Liver (tissue), 9 donors: Measurements from ENCODE around the gene DNAI2. TPM values are rescaled to one million over a fixed set of nuclear protein-coding genes. Genes with fewer than 3 reads are reported as not detected.

ENCODE experiments used
- DNase-seq: peaks from one replicate; pipeline ENCODE4 v3.0.0-alpha.2; 2017; ENCODE audit warnings: low spot score
- H3K27ac ChIP-seq, 2 donors: one replicate each; pipeline ENCODE4 v1.7.0; 2013; ENCODE audit warnings: inconsistent platforms in 2 of 2, low read length in 2 of 2, control low read depth in 1 of 2, low read depth in 1 of 2, mild to moderate bottlenecking in 1 of 2
- H3K27me3 ChIP-seq, 4 donors: one replicate each; pipeline versions ENCODE4 v1.6.1 to v1.7.0; 2013; ENCODE audit warnings: low read length in 3 of 4, inconsistent platforms in 1 of 4, mild to moderate bottlenecking in 1 of 4, moderate library complexity in 1 of 4; ENCODE audit not compliant: control insufficient read depth in 4 of 4, insufficient read depth in 4 of 4
- H3K36me3 ChIP-seq, 4 donors: one replicate each; pipeline versions ENCODE4 v1.6.1 to v1.7.0; 2013; ENCODE audit warnings: low read length in 3 of 4, mild to moderate bottlenecking in 3 of 4, low read depth in 1 of 4, moderate library complexity in 1 of 4; ENCODE audit not compliant: control insufficient read depth in 4 of 4, insufficient read depth in 3 of 4
- H3K4me1 ChIP-seq, 4 donors: one replicate each; pipeline versions ENCODE4 v1.6.1 to v1.7.0; 2013; ENCODE audit warnings: low read length in 3 of 4, mild to moderate bottlenecking in 3 of 4, moderate library complexity in 1 of 4; ENCODE audit not compliant: control insufficient read depth in 4 of 4, insufficient read depth in 4 of 4
- H3K4me3 ChIP-seq, 3 donors: one replicate each; pipeline versions ENCODE4 v1.6.1 to v1.7.0; 2013; ENCODE audit warnings: low read length in 3 of 3, control low read depth in 1 of 3, low read depth in 1 of 3, mild to moderate bottlenecking in 1 of 3
- H3K9ac ChIP-seq, 2 donors: one replicate each; pipeline ENCODE4 v1.7.0; 2013; ENCODE audit warnings: low read length in 2 of 2, mild to moderate bottlenecking in 2 of 2, moderate library complexity in 2 of 2, control low read depth in 1 of 2, low read depth in 1 of 2
- H3K9me3 ChIP-seq, 4 donors: one replicate each; pipeline versions ENCODE4 v1.6.1 to v1.7.0; 2013; ENCODE audit warnings: low read length in 3 of 4; ENCODE audit not compliant: control insufficient read depth in 4 of 4
- ATF3 ChIP-seq: IDR thresholded peaks from 2 replicates; pipeline ENCODE4 v1.6.1; 2016; ENCODE audit warnings: antibody characterized with exemption
- FOXA2 ChIP-seq: IDR thresholded peaks from 2 replicates; pipeline ENCODE4 v1.6.1; 2016; ENCODE audit warnings: antibody characterized with exemption
- GABPA ChIP-seq, 2 donors: IDR thresholded peaks in 1 of 2; conservative IDR thresholded peaks in 1 of 2; 2 replicates each; pipeline ENCODE4 v1.6.1; 2016; ENCODE audit warnings: antibody characterized with exemption in 2 of 2, mild to moderate bottlenecking in 1 of 2, moderate library complexity in 1 of 2
- HNF4A ChIP-seq, 2 donors: conservative IDR thresholded peaks; 2 replicates each; pipeline ENCODE4 v1.6.1; 2016; ENCODE audit warnings: antibody characterized with exemption in 2 of 2, mild to moderate bottlenecking in 2 of 2
- HNF4G ChIP-seq: IDR thresholded peaks from 2 replicates; pipeline ENCODE4 v1.6.1; 2016; ENCODE audit warnings: antibody characterized with exemption
- NR2F2 ChIP-seq: IDR thresholded peaks from 2 replicates; pipeline ENCODE4 v1.6.1; 2016; ENCODE audit warnings: antibody characterized with exemption
- RAD21 ChIP-seq, 2 donors: IDR thresholded peaks; 2 replicates each; pipeline ENCODE4 v1.6.1; 2016; ENCODE audit warnings: antibody characterized with exemption in 2 of 2, mild to moderate bottlenecking in 2 of 2
- REST ChIP-seq: IDR thresholded peaks from 2 replicates; pipeline ENCODE4 v1.6.1; 2016; ENCODE audit warnings: antibody characterized with exemption, mild to moderate bottlenecking
- RXRA ChIP-seq, 2 donors: IDR thresholded peaks; 2 replicates each; pipeline ENCODE4 v1.6.1; 2017 to 2018; ENCODE audit warnings: antibody characterized with exemption in 2 of 2, mild to moderate bottlenecking in 1 of 2
- TAF1 ChIP-seq: conservative IDR thresholded peaks from 2 replicates; pipeline ENCODE4 v1.6.1; 2016; ENCODE audit warnings: antibody characterized with exemption, mild to moderate bottlenecking
- ZBTB33 ChIP-seq: IDR thresholded peaks from 2 replicates; pipeline ENCODE4 v1.6.1; 2016; ENCODE audit warnings: antibody characterized with exemption
- WGBS: extraction: QIAGEN DNeasy Blood & Tissue Kit; methylation state at CpG from one replicate; pipeline ENCODE4 v1.1.7; 2013; 5-methylcytosine and 5-hydroxymethylcytosine counted together
- polyA plus RNA-seq, 2 donors: library from polyadenylated mRNA; stranded (reverse) in 1 of 2; unstranded in 1 of 2; fragments of 200-250 nt in 1 of 2; fragments of >200 nt in 1 of 2; fragmentation: Nextera tagmentation in 1 of 2; extraction: Ambion mirVana in 1 of 2; gene quantifications; one replicate each; pipeline versions ENCODE4 v1.2.1 to v1.2.3, GENCODE V29; 2013 to 2015
- total RNA-seq, 2 donors: library from RNA; depleted of rRNA; stranded (reverse); fragments of >200 nt; gene quantifications; one replicate each; pipeline ENCODE4 v1.2.3, GENCODE V29; 2014
- donor health status: healthy.
- donor health status: healthy.
- donor health status: healthy.
- donor health status: healthy.
- donor health status: healthy.

DNAI2 gene
- total and polyA plus RNA-seq, 4 donors = not detected

GRCh38 chr17:74345433-74346241, 71.6 kb downstream of the DNAI2 start:
- 77% methylated on average over 13 of the region's 13 CpGs for WGBS
- H3K9me3 ChIP-seq = no peaks in the 10 kb centered on the region
- no peak overlapping the region for H3K9ac ChIP-seq
- peaks cover 0 to 2% (median 0%) of the 10 kb centered on the region in 4 donors for H3K4me1 ChIP-seq
- H3K36me3 ChIP-seq = no peaks in the 10 kb centered on the region
- DNase-seq = no peak
- no peak for TF ChIP-seq TAF1
- H3K27ac ChIP-seq = no peak overlapping the region
- no peak overlapping the region for H3K4me3 ChIP-seq
- peaks cover 0 to 11% (median 0%) of the 10 kb centered on the region in 4 donors for H3K27me3 ChIP-seq

GRCh38 chr17:74347646-74348045, 73.6 kb downstream of the DNAI2 start:
- TF ChIP-seq ATF3 = no peak
- no peak for TF ChIP-seq FOXA2
- no peak for TF ChIP-seq RXRA (IDR thresholded peaks at IDR 0.05)
- TF ChIP-seq HNF4A (conservative IDR thresholded peaks at IDR 0.05) = no peak
- TF ChIP-seq NR2F2 = no peak
- Histone ChIP-seq H3K4me1 (peaks cover 0 to 2% (median 0%) of the 10 kb centered on the region in 4 donors), H3K4me3 (no peak overlapping the region), H3K27me3 (peaks cover 0 to 14% (median 3%) of the 10 kb centered on the region in 4 donors), H3K36me3 (no peaks in the 10 kb centered on the region), H3K9me3 (no peaks in the 10 kb centered on the region), H3K9ac (no peak overlapping the region), H3K27ac (no peak overlapping the region)
- 80% methylated on average over 14 of the region's 14 CpGs for WGBS
- DNase-seq = no peak

GRCh38 chr17:74349120-74349519, 75.1 kb downstream of the DNAI2 start:
- WGBS = 75% methylated on average over 19 of the region's 19 CpGs
- TF ChIP-seq TAF1 (no peak), ATF3 (no peak), REST (no peak), ZBTB33 (no peak), NR2F2 (no peak), GABPA (IDR thresholded peaks at IDR 0.05 in 1 of 2, conservative IDR thresholded peaks at IDR 0.05 in 1 of 2) (no peak), HNF4G (no peak), RAD21 (IDR thresholded peaks at IDR 0.05) (no peak)
- Histone ChIP-seq H3K27ac (no peak overlapping the region), H3K27me3 (peaks cover 0 to 13% (median 6%) of the 10 kb centered on the region in 4 donors), H3K9ac (no peak overlapping the region), H3K4me1 (peaks cover 0 to 2% (median 0%) of the 10 kb centered on the region in 4 donors), H3K4me3 (no peak overlapping the region), H3K9me3 (no peaks in the 10 kb centered on the region), H3K36me3 (no peaks in the 10 kb centered on the region)
- DNase-seq = no peak
